GM13977 (cell line): ENCODE measurements around the gene IGF1R.

ENCODE experiments used
- DNase-seq: peaks from one replicate; pipeline ENCODE4 v3.0.0; 2012; ENCODE audit warnings: low spot score
- CTCF ChIP-seq: IDR thresholded peaks from 2 replicates; pipeline ENCODE4 v1.5.1; 2012; ENCODE audit warnings: mild to moderate bottlenecking, control low read depth; ENCODE audit not compliant: insufficient read depth; ENCODE audit errors: extremely low read depth, missing control alignments
- in situ Hi-C: fragments of 300-500 bp; cut with MboI; formaldehyde crosslinking; loops from one replicate; pipeline ENCODE4 v1.12.0; 2022; ENCODE audit warnings: low sequenced_read_pairs, low pct_unique_long_range_greater_than_20kb, mixed read lengths, inconsistent platforms; ENCODE audit not compliant: unreplicated experiment

Gene IGF1R

GRCh38 chr15:98745179-98745578, 96.8 kb downstream of the IGF1R start:
- DNase-seq = no peak
- in situ Hi-C loops = no loop called here
- TF ChIP-seq CTCF = no peak

- DNase-seq = no peak
- in situ Hi-C loops = no loop called here
These were observed 97.5 kb downstream of the IGF1R start for GRCh38 chr15:98745650-98746374.

GRCh38 chr15:98746375-98747155, 98.2 kb downstream of the IGF1R start:
- in situ Hi-C loops = no loop called here
- no peak for DNase-seq
- TF ChIP-seq CTCF = no peak

More at GRCh38 chr15:98745650-98746374, 97.5 kb downstream of the IGF1R start:
- TF ChIP-seq CTCF = no peak

GRCh38 chr15:98751767-98752166, 103.4 kb downstream of the IGF1R start:
- no peak for DNase-seq
- TF ChIP-seq CTCF = no peak
- in situ Hi-C loops = no loop called here

GRCh38 chr15:98753726-98754656, 105.7 kb downstream of the IGF1R start:
- DNase-seq = no peak
- in situ Hi-C loops = no loop called here
- TF ChIP-seq CTCF = no peak

GRCh38 chr15:98754657-98755022, 106.3 kb downstream of the IGF1R start:
- no peak for DNase-seq
- in situ Hi-C loops = no loop called here
- TF ChIP-seq CTCF = no peak
